Liver (tissue), 9 donors: ENCODE measurements around the gene CFTR. TPM values are rescaled to one million over a fixed set of nuclear protein-coding genes. Genes with fewer than 3 reads are reported as not detected.
"Not testable (repeated sequence)": the region's sequence is repeated elsewhere in the genome, so short reads cannot be mapped to it uniquely, and the experiment has no call there.

Experiments used
- DNase-seq: peaks from one replicate; pipeline ENCODE4 v3.0.0-alpha.2; 2017; ENCODE audit warnings: low spot score
- H3K27ac ChIP-seq, 2 donors: one replicate each; pipeline ENCODE4 v1.7.0; 2013; ENCODE audit warnings: inconsistent platforms in 2 of 2, low read length in 2 of 2, control low read depth in 1 of 2, low read depth in 1 of 2, mild to moderate bottlenecking in 1 of 2
- H3K27me3 ChIP-seq, 4 donors: one replicate each; pipeline versions ENCODE4 v1.6.1 to v1.7.0; 2013; ENCODE audit warnings: low read length in 3 of 4, inconsistent platforms in 1 of 4, mild to moderate bottlenecking in 1 of 4, moderate library complexity in 1 of 4; ENCODE audit not compliant: control insufficient read depth in 4 of 4, insufficient read depth in 4 of 4
- H3K36me3 ChIP-seq, 4 donors: one replicate each; pipeline versions ENCODE4 v1.6.1 to v1.7.0; 2013; ENCODE audit warnings: low read length in 3 of 4, mild to moderate bottlenecking in 3 of 4, low read depth in 1 of 4, moderate library complexity in 1 of 4; ENCODE audit not compliant: control insufficient read depth in 4 of 4, insufficient read depth in 3 of 4
- H3K4me1 ChIP-seq, 4 donors: one replicate each; pipeline versions ENCODE4 v1.6.1 to v1.7.0; 2013; ENCODE audit warnings: low read length in 3 of 4, mild to moderate bottlenecking in 3 of 4, moderate library complexity in 1 of 4; ENCODE audit not compliant: control insufficient read depth in 4 of 4, insufficient read depth in 4 of 4
- H3K4me3 ChIP-seq, 3 donors: one replicate each; pipeline versions ENCODE4 v1.6.1 to v1.7.0; 2013; ENCODE audit warnings: low read length in 3 of 3, control low read depth in 1 of 3, low read depth in 1 of 3, mild to moderate bottlenecking in 1 of 3
- H3K9ac ChIP-seq, 2 donors: one replicate each; pipeline ENCODE4 v1.7.0; 2013; ENCODE audit warnings: low read length in 2 of 2, mild to moderate bottlenecking in 2 of 2, moderate library complexity in 2 of 2, control low read depth in 1 of 2, low read depth in 1 of 2
- H3K9me3 ChIP-seq, 4 donors: one replicate each; pipeline versions ENCODE4 v1.6.1 to v1.7.0; 2013; ENCODE audit warnings: low read length in 3 of 4; ENCODE audit not compliant: control insufficient read depth in 4 of 4
- ATF3 ChIP-seq: IDR thresholded peaks from 2 replicates; pipeline ENCODE4 v1.6.1; 2016; ENCODE audit warnings: antibody characterized with exemption
- EGR1 ChIP-seq, 2 donors: IDR thresholded peaks; 2 replicates each; pipeline ENCODE4 v1.6.1; 2016 to 2018; ENCODE audit warnings: antibody characterized with exemption in 2 of 2, low read depth in 2 of 2
- FOXA1 ChIP-seq: IDR thresholded peaks from 2 replicates; pipeline ENCODE4 v1.6.1; 2016; ENCODE audit warnings: antibody characterized with exemption
- FOXA2 ChIP-seq: IDR thresholded peaks from 2 replicates; pipeline ENCODE4 v1.6.1; 2016; ENCODE audit warnings: antibody characterized with exemption
- GABPA ChIP-seq, 2 donors: IDR thresholded peaks in 1 of 2; conservative IDR thresholded peaks in 1 of 2; 2 replicates each; pipeline ENCODE4 v1.6.1; 2016; ENCODE audit warnings: antibody characterized with exemption in 2 of 2, mild to moderate bottlenecking in 1 of 2, moderate library complexity in 1 of 2
- HNF4A ChIP-seq, 2 donors: conservative IDR thresholded peaks; 2 replicates each; pipeline ENCODE4 v1.6.1; 2016; ENCODE audit warnings: antibody characterized with exemption in 2 of 2, mild to moderate bottlenecking in 2 of 2
- HNF4G ChIP-seq: IDR thresholded peaks from 2 replicates; pipeline ENCODE4 v1.6.1; 2016; ENCODE audit warnings: antibody characterized with exemption
- JUND ChIP-seq, 2 donors: IDR thresholded peaks; 2 replicates each; pipeline ENCODE4 v1.6.1; 2016; ENCODE audit warnings: antibody characterized with exemption in 2 of 2
- MAX ChIP-seq: IDR thresholded peaks from 2 replicates; pipeline ENCODE4 v1.6.1; 2016; ENCODE audit warnings: antibody characterized with exemption
- NR2F2 ChIP-seq: IDR thresholded peaks from 2 replicates; pipeline ENCODE4 v1.6.1; 2016; ENCODE audit warnings: antibody characterized with exemption
- RAD21 ChIP-seq, 2 donors: IDR thresholded peaks; 2 replicates each; pipeline ENCODE4 v1.6.1; 2016; ENCODE audit warnings: antibody characterized with exemption in 2 of 2, mild to moderate bottlenecking in 2 of 2
- REST ChIP-seq: IDR thresholded peaks from 2 replicates; pipeline ENCODE4 v1.6.1; 2016; ENCODE audit warnings: antibody characterized with exemption, mild to moderate bottlenecking
- RXRA ChIP-seq, 2 donors: IDR thresholded peaks; 2 replicates each; pipeline ENCODE4 v1.6.1; 2017 to 2018; ENCODE audit warnings: antibody characterized with exemption in 2 of 2, mild to moderate bottlenecking in 1 of 2
- SP1 ChIP-seq: IDR thresholded peaks from 2 replicates; pipeline ENCODE4 v1.6.1; 2018; ENCODE audit warnings: antibody characterized with exemption, mild to moderate bottlenecking
- TAF1 ChIP-seq: conservative IDR thresholded peaks from 2 replicates; pipeline ENCODE4 v1.6.1; 2016; ENCODE audit warnings: antibody characterized with exemption, mild to moderate bottlenecking
- YY1 ChIP-seq: IDR thresholded peaks from 2 replicates; pipeline ENCODE4 v1.6.1; 2016; ENCODE audit warnings: antibody characterized with exemption, mild to moderate bottlenecking
- ZBTB33 ChIP-seq: IDR thresholded peaks from 2 replicates; pipeline ENCODE4 v1.6.1; 2016; ENCODE audit warnings: antibody characterized with exemption
- WGBS: extraction: QIAGEN DNeasy Blood & Tissue Kit; methylation state at CpG from one replicate; pipeline ENCODE4 v1.1.7; 2013; 5-methylcytosine and 5-hydroxymethylcytosine counted together
- polyA plus RNA-seq, 2 donors: library from polyadenylated mRNA; stranded (reverse) in 1 of 2; unstranded in 1 of 2; fragments of 200-250 nt in 1 of 2; fragments of >200 nt in 1 of 2; fragmentation: Nextera tagmentation in 1 of 2; extraction: Ambion mirVana in 1 of 2; gene quantifications; one replicate each; pipeline versions ENCODE4 v1.2.1 to v1.2.3, GENCODE V29; 2013 to 2015
- total RNA-seq, 2 donors: library from RNA; depleted of rRNA; stranded (reverse); fragments of >200 nt; gene quantifications; one replicate each; pipeline ENCODE4 v1.2.3, GENCODE V29; 2014
- donor health status: healthy.
- donor health status: healthy.
- donor health status: healthy.
- donor health status: healthy.
- donor health status: healthy.

CFTR gene
- total and polyA plus RNA-seq, 4 donors = 0.75 to 10.5 (median 1.3) TPM

GRCh38 chr7:117707080-117707479 is 227.3 kb downstream of the CFTR start:
- Histone ChIP-seq H3K4me3 (no peak overlapping the region), H3K27ac (no peak overlapping the region), H3K9ac (no peak overlapping the region), H3K27me3 (no peaks in the 10 kb centered on the region), H3K36me3 (no peaks in the 10 kb centered on the region), H3K4me1 (no peaks in the 10 kb centered on the region), H3K9me3 (no peaks in the 10 kb centered on the region)
- TF ChIP-seq ATF3 (no peak), HNF4G (no peak), MAX (no peak), RXRA (IDR thresholded peaks at IDR 0.05) (no peak), JUND (IDR thresholded peaks at IDR 0.05) (no peak), SP1 (no peak), TAF1 (no peak), ZBTB33 (no peak), NR2F2 (no peak), HNF4A (conservative IDR thresholded peaks at IDR 0.05) (no peak), FOXA2 (no peak), FOXA1 (no peak), GABPA (IDR thresholded peaks at IDR 0.05 in 1 of 2, conservative IDR thresholded peaks at IDR 0.05 in 1 of 2) (no peak)
- DNase-seq = no peak

- not testable (repeated sequence) for H3K4me3 ChIP-seq, H3K4me1 ChIP-seq, DNase-seq, H3K27me3 ChIP-seq, H3K9ac ChIP-seq, H3K9me3 ChIP-seq, H3K27ac ChIP-seq, H3K36me3 ChIP-seq
- WGBS = 94% methylated on average over 4 of the region's 4 CpGs
Observed at GRCh38 chr7:117708173-117708572, 228.3 kb downstream of the CFTR start.

GRCh38 chr7:117711556-117711955 is 231.7 kb downstream of the CFTR start:
- Histone ChIP-seq H3K9me3 (no peaks in the 10 kb centered on the region), H3K9ac (no peak overlapping the region), H3K27me3 (no peaks in the 10 kb centered on the region), H3K4me3 (no peak overlapping the region), H3K36me3 (no peaks in the 10 kb centered on the region), H3K27ac (no peak overlapping the region), H3K4me1 (no peaks in the 10 kb centered on the region)
- no peak for DNase-seq
- 98% methylated on average over 1 of the region's 1 CpG for WGBS
- TF ChIP-seq YY1 (no peak), HNF4A (conservative IDR thresholded peaks at IDR 0.05) (no peak), FOXA1 (no peak), GABPA (IDR thresholded peaks at IDR 0.05 in 1 of 2, conservative IDR thresholded peaks at IDR 0.05 in 1 of 2) (no peak), HNF4G (no peak), FOXA2 (no peak), JUND (IDR thresholded peaks at IDR 0.05) (no peak), NR2F2 (no peak), EGR1 (IDR thresholded peaks at IDR 0.05; ENCODE audit: low read depth in 2 of 2) (no peak), RAD21 (IDR thresholded peaks at IDR 0.05) (no peak), ATF3 (no peak), REST (no peak), MAX (no peak), ZBTB33 (no peak), TAF1 (no peak), RXRA (IDR thresholded peaks at IDR 0.05) (no peak)
